A673 (cell line): ENCODE results near the gene MLANA.

ENCODE experiments used
- CTCF ChIP-seq: fragments of 300-800, 200-600 bp; sonication (generic); conservative IDR thresholded peaks from 2 replicates; pipeline ENCODE4 v1.5.1; 2017; ENCODE audit warnings: low read depth, mild to moderate bottlenecking, antibody characterized with exemption, low read length, moderate library complexity, mixed read lengths
- EZH2 ChIP-seq: fragments of 200-600 bp; sonication (generic); IDR thresholded peaks from 2 replicates; pipeline ENCODE4 v1.6.1; 2017; ENCODE audit warnings: borderline replicate concordance, low read depth, mild to moderate bottlenecking, mixed read lengths, antibody characterized with exemption, low read length; ENCODE audit not compliant: poor library complexity, severe bottlenecking

- no peak for TF ChIP-seq EZH2
- TF ChIP-seq CTCF = no peak
Measured at GRCh38 chr9:5866272-5866671, 24.4 kb upstream of the MLANA start.
